RWPE2 (cell line): ENCODE data around the gene ZNF664.

Experiments used
- ATAC-seq: fragments of 200-7000 bp; cut with Tn5 transposase; 3 replicates; pipeline ENCODE4 v1.9.1; 2021; ENCODE audit warnings: low read depth
- DNase-seq: peaks from one replicate; pipeline ENCODE4 v3.0.0-alpha.2; 2020; ENCODE audit warnings: low spot score
- H3K27ac ChIP-seq: fragments of 450-650 bp; 2 replicates; pipeline ENCODE4 v1.5.1; 2017; ENCODE audit warnings: mild to moderate bottlenecking; ENCODE audit not compliant: poor library complexity, severe bottlenecking
- H3K27me3 ChIP-seq: fragments of 250-450 bp; sonication (Bioruptor Pico); 2 replicates; pipeline ENCODE4 v1.5.1; 2021; ENCODE audit warnings: mild to moderate bottlenecking, moderate library complexity; ENCODE audit not compliant: insufficient read depth, poor library complexity, severe bottlenecking
- H3K36me3 ChIP-seq: fragments of 250-450 bp; sonication (Bioruptor Pico); 2 replicates; pipeline ENCODE4 v1.5.1; 2020; ENCODE audit warnings: low read depth, mild to moderate bottlenecking, moderate library complexity
- H3K4me1 ChIP-seq: fragments of 250-450 bp; sonication (Bioruptor Pico); 2 replicates; pipeline ENCODE4 v1.5.1; 2021; ENCODE audit warnings: mild to moderate bottlenecking, moderate library complexity; ENCODE audit not compliant: insufficient read depth, poor library complexity, severe bottlenecking
- H3K4me3 ChIP-seq: fragments of 250-450 bp; sonication (Bioruptor Pico); 2 replicates; pipeline ENCODE4 v1.5.1; 2021; ENCODE audit warnings: mild to moderate bottlenecking, moderate library complexity; ENCODE audit not compliant: severe bottlenecking
- H3K9me3 ChIP-seq: fragments of 250-450 bp; sonication (Bioruptor Pico); 2 replicates; pipeline ENCODE4 v1.5.1; 2021; ENCODE audit warnings: mild to moderate bottlenecking, moderate library complexity; ENCODE audit not compliant: severe bottlenecking
- TF ChIP-seq, protein P1 (sequence below): fragments of 450-650 bp; IDR thresholded peaks from one replicate; pipeline ENCODE4 v1.5.1; 2017; ENCODE audit warnings: mild to moderate bottlenecking, moderate library complexity; ENCODE audit not compliant: poor library complexity, severe bottlenecking

Gene ZNF664

GRCh38 chr12:123958462-123958861 lies 14.6 kb upstream of the ZNF664 start:
- ATAC-seq (no peak), DNase-seq (no peak)
- no peaks in the 10 kb centered on the region for H3K4me1 ChIP-seq
- H3K4me3 ChIP-seq = no peak overlapping the region
- TF ChIP-seq, protein P1, sequence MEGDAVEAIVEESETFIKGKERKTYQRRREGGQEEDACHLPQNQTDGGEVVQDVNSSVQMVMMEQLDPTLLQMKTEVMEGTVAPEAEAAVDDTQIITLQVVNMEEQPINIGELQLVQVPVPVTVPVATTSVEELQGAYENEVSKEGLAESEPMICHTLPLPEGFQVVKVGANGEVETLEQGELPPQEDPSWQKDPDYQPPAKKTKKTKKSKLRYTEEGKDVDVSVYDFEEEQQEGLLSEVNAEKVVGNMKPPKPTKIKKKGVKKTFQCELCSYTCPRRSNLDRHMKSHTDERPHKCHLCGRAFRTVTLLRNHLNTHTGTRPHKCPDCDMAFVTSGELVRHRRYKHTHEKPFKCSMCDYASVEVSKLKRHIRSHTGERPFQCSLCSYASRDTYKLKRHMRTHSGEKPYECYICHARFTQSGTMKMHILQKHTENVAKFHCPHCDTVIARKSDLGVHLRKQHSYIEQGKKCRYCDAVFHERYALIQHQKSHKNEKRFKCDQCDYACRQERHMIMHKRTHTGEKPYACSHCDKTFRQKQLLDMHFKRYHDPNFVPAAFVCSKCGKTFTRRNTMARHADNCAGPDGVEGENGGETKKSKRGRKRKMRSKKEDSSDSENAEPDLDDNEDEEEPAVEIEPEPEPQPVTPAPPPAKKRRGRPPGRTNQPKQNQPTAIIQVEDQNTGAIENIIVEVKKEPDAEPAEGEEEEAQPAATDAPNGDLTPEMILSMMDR = no peak
- H3K27me3 ChIP-seq = no peaks in the 10 kb centered on the region
- H3K27ac ChIP-seq = no peak overlapping the region
- no peaks in the 10 kb centered on the region for H3K9me3 ChIP-seq
- H3K36me3 ChIP-seq = no peaks in the 10 kb centered on the region

GRCh38 chr12:123958876-123959275 lies 14.1 kb upstream of the ZNF664 start:
- Histone ChIP-seq H3K36me3 (no peaks in the 10 kb centered on the region), H3K4me3 (no peak overlapping the region), H3K27me3 (no peaks in the 10 kb centered on the region), H3K27ac (no peak overlapping the region), H3K4me1 (no peaks in the 10 kb centered on the region), H3K9me3 (no peaks in the 10 kb centered on the region)
- DNase-seq (no peak), ATAC-seq (no peak)
- TF ChIP-seq, protein P1 = no peak

- H3K9me3 ChIP-seq = no peaks in the 10 kb centered on the region
- no peak overlapping the region for H3K27ac ChIP-seq
- no peak for ATAC-seq
- TF ChIP-seq, protein P1 = no peak
- DNase-seq = no peak
- no peak overlapping the region for H3K4me3 ChIP-seq
- H3K36me3 ChIP-seq = no peaks in the 10 kb centered on the region
- H3K27me3 ChIP-seq = no peaks in the 10 kb centered on the region
- H3K4me1 ChIP-seq = no peaks in the 10 kb centered on the region
Measured at GRCh38 chr12:123960029-123960735, 12.8 kb upstream of the ZNF664 start.

- Histone ChIP-seq H3K27ac (no peak overlapping the region), H3K4me3 (no peak overlapping the region), H3K9me3 (no peaks in the 10 kb centered on the region), H3K4me1 (no peaks in the 10 kb centered on the region), H3K36me3 (no peaks in the 10 kb centered on the region), H3K27me3 (no peaks in the 10 kb centered on the region)
- no peak for DNase-seq
- TF ChIP-seq, protein P1 = no peak
- ATAC-seq = no peak
Measured at GRCh38 chr12:123960856-123961255, 12.2 kb upstream of the ZNF664 start.

DNA sequence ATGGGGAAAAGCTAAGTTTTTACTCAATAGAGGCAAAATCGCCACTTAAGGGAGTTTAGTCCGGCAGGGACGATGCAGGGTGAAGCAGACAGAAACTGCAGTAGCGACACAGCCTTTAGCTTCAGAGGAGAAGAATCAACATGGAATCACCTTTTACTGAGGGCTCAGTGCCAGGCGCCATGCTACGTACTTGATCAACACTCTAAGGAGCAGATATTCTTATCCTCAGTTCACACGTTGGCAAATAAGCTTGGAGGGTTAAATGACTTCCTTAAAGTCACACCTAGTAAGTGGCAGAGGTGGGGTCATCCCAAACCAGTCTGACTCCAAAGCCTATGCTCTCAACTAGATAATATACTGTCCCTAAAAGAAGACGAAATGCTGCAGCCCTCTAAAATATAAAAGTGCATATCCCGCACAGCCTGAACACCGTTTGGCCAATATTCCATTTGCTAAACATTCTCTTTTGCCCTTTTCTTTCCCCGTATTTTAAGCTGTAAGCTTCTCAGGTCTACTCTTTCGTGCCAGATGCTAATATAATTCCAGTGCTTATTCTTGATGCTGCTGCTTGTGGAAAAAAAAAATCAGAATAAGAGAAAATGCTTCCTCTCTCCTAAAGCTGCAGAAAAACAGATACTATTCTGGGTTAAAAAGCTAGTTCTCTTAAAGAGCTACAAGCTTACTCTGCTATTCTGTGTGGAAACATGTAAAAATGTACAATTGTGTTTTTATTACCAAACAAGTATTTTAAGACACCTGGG lies 11.2 kb upstream of the ZNF664 start:
- Histone ChIP-seq H3K4me3 (no peak overlapping the region), H3K27ac (no peak overlapping the region), H3K9me3 (no peaks in the 10 kb centered on the region), H3K4me1 (no peaks in the 10 kb centered on the region), H3K36me3 (no peaks in the 10 kb centered on the region), H3K27me3 (no peaks in the 10 kb centered on the region)
- TF ChIP-seq, protein P1 = no peak
- DNase-seq = no peak
- ATAC-seq = no peak
